Subcutaneous abdominal adipose tissue (tissue), 5 donors: ENCODE data around the gene GABARAP.

Experiments
- H3K27ac ChIP-seq: one replicate; pipeline ENCODE4 v1.7.0; 2013; ENCODE audit warnings: low read depth, mild to moderate bottlenecking, inconsistent platforms, low read length, moderate library complexity
- H3K27me3 ChIP-seq, 5 donors: one replicate each; pipeline ENCODE4 v1.7.0; 2013; ENCODE audit warnings: low read length in 5 of 5, inconsistent platforms in 1 of 5; ENCODE audit not compliant: control insufficient read depth in 5 of 5, insufficient read depth in 4 of 5
- H3K36me3 ChIP-seq, 5 donors: one replicate each; pipeline ENCODE4 v1.7.0; 2013; ENCODE audit warnings: low read length in 5 of 5; ENCODE audit not compliant: control insufficient read depth in 5 of 5, insufficient read depth in 5 of 5
- H3K4me1 ChIP-seq, 5 donors: one replicate each; pipeline ENCODE4 v1.7.0; 2013; ENCODE audit warnings: low read length in 5 of 5, mild to moderate bottlenecking in 3 of 5, moderate library complexity in 1 of 5; ENCODE audit not compliant: control insufficient read depth in 5 of 5, insufficient read depth in 5 of 5
- H3K4me3 ChIP-seq, 5 donors: one replicate each; pipeline ENCODE4 v1.7.0; 2013; ENCODE audit warnings: low read length in 5 of 5, low read depth in 1 of 5
- H3K9ac ChIP-seq, 5 donors: one replicate each; pipeline ENCODE4 v1.7.0; 2013; ENCODE audit warnings: low read length in 5 of 5, mild to moderate bottlenecking in 4 of 5, moderate library complexity in 3 of 5
- H3K9me3 ChIP-seq, 5 donors: one replicate each; pipeline ENCODE4 v1.7.0; 2013; ENCODE audit warnings: low read length in 5 of 5; ENCODE audit not compliant: control insufficient read depth in 5 of 5
- donor health status: healthy.
- donor health status: healthy.
- donor health status: healthy.
- donor health status: healthy.
- donor health status: healthy.

Gene GABARAP

DNA sequence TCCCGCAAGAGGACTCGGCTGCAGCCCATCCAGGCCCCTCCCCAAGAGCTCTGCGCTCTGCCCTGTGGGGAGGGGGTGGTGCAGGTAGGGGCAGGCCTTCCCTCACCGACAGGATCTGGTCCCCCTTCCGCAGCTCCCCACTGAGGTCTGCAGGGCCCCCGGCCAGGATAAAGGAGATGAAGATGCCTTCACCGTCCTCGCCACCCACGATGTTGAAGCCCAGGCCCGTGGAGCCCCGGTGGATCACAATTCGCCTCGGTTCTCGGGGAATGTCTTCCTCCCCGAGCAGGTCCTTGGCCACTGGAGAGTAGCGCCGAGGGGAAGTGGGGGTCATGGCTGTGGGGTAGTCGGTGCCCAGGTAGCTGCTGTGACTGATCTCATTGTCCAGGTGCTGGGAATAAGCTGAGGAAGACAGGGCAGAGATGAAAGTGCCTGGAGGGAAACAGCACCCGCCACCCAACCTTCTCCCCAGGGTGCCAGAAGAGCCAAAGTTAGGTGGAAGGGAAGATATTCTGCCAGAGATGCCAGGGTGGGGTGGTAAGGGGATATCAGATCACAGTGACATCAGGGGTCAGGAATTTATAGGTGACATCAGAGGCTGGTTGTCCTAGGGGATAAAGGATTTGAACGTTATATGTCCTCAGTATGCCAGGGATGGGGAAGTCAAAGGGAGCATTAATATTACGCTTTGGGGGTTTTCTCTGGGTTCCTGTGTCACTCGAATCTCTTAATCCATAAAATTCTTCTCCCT, 45.4 kb downstream of the GABARAP start:
- H3K36me3 ChIP-seq, result peaks cover 0 to 46% (median 22%) of the 10 kb centered on the region in 5 donors
- H3K9me3 ChIP-seq, result no peaks in the 10 kb centered on the region
- H3K27ac ChIP-seq, result no peak overlapping the region
- no peak overlapping the region for H3K9ac ChIP-seq
- H3K4me1 ChIP-seq, result no peaks in the 10 kb centered on the region
- H3K4me3 ChIP-seq, result no peak overlapping the region
- no peaks in the 10 kb centered on the region for H3K27me3 ChIP-seq

DNA sequence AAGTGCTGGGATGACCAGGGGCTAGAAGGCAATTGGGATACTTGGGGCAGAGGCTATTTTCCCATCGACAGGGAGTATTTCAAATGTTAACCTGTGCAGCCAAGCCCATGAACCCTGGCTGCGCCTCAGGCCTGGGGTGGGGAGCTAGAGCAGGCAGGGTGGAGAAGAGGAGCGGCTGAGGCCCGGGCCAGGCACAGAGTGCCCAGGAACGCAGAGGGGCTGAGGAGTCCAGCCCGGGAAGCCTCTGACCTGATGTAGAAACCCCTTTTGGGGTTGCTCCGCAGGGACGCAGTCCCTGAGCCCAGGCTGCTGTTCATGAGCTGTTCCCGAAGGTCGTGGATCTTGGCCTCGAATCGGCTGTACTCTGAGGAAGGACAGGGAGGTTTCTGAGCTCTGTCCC, 46.3 kb downstream of the GABARAP start:
- Histone ChIP-seq H3K27ac (no peak overlapping the region), H3K36me3 (peaks cover 0 to 46% (median 19%) of the 10 kb centered on the region in 5 donors), H3K9ac (no peak overlapping the region), H3K9me3 (no peaks in the 10 kb centered on the region), H3K27me3 (no peaks in the 10 kb centered on the region), H3K4me3 (no peak overlapping the region), H3K4me1 (no peaks in the 10 kb centered on the region)

DNA sequence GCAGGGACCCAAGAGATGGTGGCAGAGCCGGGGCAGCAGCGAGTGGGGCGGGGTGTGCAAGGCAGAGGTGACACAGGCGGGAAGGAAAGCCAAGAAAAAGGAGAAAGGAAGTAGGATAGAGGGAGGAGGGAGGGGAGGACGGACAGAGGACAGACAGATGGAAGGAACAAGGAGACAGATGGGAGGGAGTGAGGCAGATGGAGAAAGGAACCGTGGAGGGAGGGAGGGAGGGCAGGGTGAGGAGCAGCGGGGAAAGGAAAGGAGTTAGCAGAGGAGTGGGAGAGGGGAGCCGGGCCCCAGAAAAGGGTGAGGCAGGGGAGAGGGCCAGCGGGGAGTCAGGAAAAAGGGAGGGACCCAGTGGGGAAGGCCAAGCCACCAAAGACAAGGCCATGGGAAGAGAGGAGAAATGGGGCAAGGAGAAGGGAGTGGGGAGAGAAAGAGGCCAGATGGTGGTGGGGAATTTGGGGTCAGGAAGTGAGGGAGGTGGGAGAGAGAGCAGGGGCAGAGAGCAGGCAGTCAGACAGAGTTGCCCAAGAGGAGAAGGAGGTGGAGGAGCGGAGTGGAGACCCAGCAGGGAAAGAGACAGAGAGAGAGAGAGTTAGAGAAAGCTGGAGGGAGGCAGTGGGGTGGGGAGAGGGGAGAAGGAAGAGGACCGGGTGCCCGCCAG, 49.8 kb downstream of the GABARAP start:
- H3K9ac ChIP-seq, result no peak overlapping the region
- no peaks in the 10 kb centered on the region for H3K27me3 ChIP-seq
- H3K36me3 ChIP-seq, result peaks cover 0 to 52% (median 16%) of the 10 kb centered on the region in 5 donors
- no peaks in the 10 kb centered on the region for H3K9me3 ChIP-seq
- no peak overlapping the region for H3K4me3 ChIP-seq
- H3K27ac ChIP-seq, result no peak overlapping the region
- no peaks in the 10 kb centered on the region for H3K4me1 ChIP-seq

DNA sequence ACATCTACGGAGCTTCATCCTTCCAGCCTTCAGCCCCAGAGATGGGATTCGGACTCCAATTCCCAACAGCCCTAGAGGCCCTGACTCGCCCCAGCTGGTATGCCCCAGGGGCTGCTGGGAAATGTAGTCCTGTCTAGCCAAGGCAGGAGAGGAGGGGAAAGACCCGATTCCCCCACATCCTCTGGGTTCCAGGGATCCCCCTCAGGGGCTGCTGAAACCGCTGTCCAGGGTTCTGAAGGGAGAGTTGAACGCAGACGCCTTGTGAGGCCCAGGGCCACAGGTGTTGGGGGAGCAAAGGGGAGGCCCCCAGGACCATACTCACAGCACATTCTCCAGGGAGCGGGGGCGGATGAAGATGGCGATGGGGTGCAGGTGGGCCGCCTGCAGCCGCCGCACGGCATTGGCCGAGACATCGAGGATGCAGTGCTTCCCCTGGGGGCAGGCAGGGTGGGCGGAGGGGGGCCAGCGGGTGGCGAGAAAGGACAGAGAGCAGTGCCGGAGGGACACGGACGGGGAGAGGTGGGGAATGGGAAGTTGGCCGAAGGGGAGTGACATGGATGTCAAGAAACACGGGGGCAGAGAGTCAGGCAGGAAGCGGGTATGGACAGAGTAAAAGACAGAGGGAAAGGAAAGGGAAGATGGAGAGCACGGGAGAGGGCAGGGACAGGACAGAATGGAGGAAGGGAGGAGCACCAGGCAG, 50.5 kb downstream of the GABARAP start:
- no peak overlapping the region for H3K9ac ChIP-seq
- H3K4me1 ChIP-seq, result no peaks in the 10 kb centered on the region
- no peak overlapping the region for H3K4me3 ChIP-seq
- H3K27ac ChIP-seq, result no peak overlapping the region
- peaks cover 0 to 48% (median 16%) of the 10 kb centered on the region in 5 donors for H3K36me3 ChIP-seq
- H3K9me3 ChIP-seq, result no peaks in the 10 kb centered on the region
- H3K27me3 ChIP-seq, result no peaks in the 10 kb centered on the region

DNA sequence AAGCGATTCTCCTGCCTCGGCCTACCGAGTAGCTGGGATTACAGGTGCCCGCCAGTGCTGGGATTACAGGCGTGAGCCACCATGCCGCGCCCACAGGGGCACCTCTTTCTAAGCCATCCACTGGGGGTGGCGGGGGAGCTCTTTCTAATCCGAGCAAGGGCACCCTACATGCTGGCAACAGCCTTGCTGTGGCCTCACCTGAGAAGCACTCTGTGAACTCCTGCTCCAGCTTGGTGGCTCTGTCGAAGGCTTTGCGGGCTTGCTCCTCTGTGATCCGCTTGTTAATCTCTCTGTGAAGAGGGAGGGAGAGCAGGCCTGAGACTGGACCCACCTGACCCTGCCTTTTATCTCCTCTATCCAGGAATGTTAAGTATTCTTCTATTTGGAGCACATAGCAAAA, 51.2 kb downstream of the GABARAP start:
- H3K9ac ChIP-seq, result no peak overlapping the region
- H3K27me3 ChIP-seq, result no peaks in the 10 kb centered on the region
- H3K4me3 ChIP-seq, result no peak overlapping the region
- no peaks in the 10 kb centered on the region for H3K9me3 ChIP-seq
- no peaks in the 10 kb centered on the region for H3K4me1 ChIP-seq
- H3K27ac ChIP-seq, result no peak overlapping the region
- H3K36me3 ChIP-seq, result peaks cover 0 to 42% (median 11%) of the 10 kb centered on the region in 5 donors

DNA sequence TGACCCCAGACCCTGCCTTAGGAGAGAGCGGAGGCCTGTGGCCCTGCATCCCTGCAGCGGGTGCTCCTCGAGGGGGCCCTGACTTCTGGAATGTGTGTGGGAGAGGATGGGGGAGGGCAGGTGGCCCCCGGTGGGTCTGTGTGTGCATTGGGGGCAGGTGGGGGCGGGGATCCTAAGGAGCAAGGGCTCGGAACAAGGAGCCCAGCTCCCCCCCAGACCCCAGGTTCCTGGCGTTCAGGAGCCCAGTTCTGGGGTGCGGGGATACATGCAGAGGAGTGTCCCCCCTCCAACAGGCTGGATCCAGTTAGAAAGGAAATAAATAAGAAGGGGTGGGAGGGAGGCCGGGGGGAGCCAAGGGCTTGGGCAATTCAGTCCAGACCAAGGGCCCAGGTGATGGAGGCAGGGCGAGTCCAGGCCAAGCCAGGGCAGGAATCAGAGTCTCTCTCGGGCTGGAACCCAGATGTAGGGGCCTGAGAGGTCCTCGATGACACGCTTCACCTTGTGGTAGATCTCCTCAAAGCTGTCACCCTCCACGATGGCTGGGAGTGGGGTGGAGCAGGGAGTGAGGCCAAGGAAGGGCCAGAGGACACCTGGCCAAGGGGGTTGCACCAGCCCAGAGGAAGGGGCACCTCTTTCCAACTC, 51.9 kb downstream of the GABARAP start:
- Histone ChIP-seq H3K4me3 (no peak overlapping the region), H3K27me3 (no peaks in the 10 kb centered on the region), H3K36me3 (peaks cover 0 to 35% (median 6%) of the 10 kb centered on the region in 5 donors), H3K9me3 (no peaks in the 10 kb centered on the region), H3K27ac (no peak overlapping the region), H3K4me1 (no peaks in the 10 kb centered on the region), H3K9ac (no peak overlapping the region)
